Stimulated activated naive CD4-positive, alpha-beta T cell (primary cell): ENCODE data around the gene PLEKHA8.

ENCODE experiments used
- DNase-seq, 6 experiments: peaks; one replicate each; lab custom pipeline; 2025; lab: John Stamatoyannopoulos, UW

PLEKHA8 gene

DNA sequence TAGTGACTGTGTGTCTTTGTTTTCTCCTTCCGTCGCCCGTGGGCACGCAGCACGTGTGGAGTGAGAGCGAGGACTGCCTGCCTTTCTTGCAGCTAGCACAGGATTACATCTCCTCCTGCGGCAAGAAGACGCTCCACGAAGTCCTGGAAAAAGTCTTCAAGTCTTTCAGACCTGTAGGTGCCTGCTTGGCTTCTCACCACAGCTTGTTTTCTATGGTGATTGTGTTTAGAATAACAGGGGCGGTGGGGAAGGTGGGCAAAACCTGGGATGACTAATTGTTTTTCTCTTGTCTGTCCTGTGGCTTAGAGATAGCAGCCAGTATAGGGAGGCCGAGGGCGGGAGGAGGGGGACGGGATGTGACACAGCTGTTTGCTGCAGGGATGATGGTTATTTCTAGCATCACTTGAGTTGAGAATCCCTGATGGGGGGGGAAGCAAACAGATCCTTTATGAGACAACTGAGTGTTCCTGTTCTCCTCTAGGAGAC, 118.0 kb downstream of the PLEKHA8 start:
- no peak for DNase-seq

DNA sequence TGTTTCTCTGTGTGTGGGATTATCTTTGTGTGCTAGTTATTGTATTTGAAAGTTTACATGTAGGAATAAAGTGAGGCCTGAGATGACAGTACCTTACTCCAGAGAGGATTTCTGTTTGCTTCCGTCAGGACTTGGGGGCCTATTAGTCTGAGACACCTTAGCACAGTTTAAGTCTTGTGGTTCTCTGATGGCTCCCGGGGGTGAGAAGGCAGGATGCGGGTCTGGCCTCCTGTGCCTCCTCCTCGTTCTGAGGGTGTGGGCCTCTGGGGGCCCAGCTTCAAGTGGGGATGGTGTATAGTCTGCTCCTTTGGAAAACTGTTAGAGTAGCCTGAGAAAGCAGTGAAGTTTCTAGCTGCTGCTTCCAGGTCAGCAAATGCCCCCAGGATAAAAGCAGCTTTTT, 119.0 kb downstream of the PLEKHA8 start:
- no peak for DNase-seq

DNA sequence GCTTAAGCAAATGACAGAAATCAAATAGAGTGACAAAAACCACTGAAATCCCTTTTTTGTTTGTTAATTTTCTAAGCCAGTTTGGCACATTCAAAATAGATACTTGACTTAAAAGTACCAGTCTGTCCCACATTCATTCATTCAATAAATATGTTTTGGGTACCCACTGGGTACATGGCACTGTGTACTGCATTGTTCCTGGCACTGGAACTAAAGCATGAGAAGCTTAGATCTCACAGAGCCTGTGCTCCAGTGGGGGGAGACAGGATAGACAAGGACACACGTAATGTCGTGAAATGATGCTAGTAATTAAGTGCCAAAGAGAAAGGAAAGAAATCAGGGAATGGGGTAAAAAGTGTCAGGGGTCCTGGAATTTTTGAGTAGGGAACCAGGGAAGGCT, 119.6 kb downstream of the PLEKHA8 start:
- DNase-seq = no peak

DNA sequence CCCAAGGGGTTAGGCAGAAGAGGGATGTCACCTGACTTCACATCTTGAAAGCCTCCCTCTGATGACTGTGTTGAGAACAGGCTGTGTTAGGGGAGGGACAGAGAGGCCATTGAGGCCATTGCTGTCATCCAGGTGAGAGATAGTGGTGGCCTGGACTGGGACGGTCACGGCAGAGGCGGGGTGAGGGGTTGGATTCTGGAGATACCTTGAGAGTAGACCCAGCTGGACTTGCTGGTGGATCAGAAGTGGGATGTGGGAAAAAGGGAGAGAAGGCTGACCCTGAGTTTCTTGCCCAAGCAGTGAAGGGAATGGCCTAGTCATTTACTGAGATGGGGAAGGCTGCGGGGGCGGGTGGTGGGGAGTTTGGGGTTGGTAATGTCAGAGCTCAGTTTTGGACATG, 120.2 kb downstream of the PLEKHA8 start:
- no peak for DNase-seq

DNA sequence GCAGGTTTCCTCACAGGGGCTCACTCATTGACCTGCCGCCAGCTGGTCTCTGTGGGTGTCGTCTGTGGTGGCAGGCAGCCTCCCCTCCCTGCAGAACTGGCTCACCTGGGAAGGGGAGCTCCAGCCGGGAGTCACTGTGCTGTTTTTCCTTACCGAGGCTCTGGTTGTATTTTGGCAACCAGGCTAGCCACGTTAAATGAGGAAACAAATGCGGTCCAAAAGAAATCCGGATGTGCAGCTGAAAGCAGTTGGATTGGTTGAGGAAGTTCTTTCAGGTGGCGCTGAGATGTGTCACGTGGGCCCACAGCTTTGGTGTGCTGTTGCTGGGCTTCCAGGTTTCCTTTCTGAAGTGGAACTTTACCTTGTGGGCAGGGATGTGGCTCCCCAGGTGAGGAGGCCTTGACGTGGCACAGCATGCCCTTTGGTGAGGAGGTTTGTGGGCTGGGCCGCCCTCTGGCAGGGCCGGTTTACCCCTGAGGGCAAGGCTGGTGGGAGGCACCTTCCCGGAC, 120.8 kb downstream of the PLEKHA8 start:
- peak; percentile 24 to 72 (median 53) for DNase-seq

DNA sequence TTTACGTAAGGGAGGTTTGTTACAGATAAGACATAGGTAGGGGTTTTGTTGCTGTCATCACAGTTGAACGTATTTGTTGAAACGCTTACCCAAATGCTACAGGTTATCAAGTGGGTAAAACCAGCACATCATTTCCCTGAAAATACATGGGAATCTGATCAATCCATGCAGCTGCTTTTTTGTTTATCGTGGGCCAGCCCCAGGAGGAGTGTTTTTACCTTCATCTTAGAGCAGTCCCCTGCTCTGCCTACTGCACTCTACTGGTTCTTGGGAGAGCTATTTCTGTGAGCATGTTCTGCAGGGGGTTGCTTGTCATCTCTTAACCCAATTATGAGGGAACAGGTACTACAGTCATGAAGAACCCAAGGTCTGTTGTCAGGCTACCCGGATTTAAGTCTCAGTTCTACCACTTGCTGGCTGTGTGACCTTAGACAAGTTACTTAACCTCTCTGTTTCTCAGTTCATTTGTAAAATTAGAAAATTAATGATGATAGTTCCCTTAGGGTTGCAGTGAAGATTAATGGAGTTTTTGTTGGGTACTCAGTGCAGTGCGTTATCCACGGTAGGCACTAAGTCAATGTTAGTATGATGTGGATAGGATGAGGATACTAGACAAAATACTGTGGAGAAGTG, 121.5 kb downstream of the PLEKHA8 start:
- DNase-seq = no peak

DNA sequence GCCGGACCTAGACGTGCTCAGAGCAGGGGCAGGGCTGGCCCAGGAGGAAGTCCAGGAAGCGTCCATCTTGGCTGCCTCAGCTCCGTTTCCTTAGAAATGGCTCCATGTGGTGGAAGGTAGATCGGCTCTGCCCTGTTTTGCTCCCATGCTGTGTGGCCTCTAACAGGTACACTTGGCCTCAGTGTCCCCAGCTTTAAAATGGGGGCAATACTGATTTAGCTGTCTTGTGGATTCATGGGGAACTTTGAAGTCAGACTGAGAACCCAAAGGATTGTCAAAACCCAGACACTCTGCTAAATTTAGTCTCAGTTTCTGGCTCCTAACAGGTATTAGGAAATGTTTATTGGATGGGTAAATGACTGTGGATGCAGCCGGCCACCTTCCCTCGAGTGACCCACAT, 122.5 kb downstream of the PLEKHA8 start:
- DNase-seq = no peak

DNA sequence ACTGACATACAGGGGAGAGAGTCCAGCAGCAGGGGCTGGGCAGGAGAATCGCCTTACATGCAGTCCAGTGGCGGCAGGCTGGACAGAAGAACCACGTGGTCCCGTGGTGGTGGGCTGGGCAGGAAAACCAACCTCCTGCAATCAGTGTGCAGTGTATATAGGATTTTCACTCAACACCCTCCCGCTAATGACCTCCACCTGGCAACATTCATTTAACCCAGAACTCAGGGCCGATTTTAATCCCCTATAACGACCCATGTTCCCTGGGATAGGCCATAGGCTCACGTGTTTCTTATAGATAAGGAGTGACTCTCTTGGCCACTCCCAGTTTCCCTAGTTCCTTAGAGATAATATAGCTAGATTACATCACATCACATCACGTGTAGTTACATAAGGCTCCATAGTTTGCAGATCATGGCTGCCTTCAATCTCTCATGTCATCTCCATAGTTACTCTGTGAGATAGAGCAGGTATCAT, 125.9 kb downstream of the PLEKHA8 start:
- DNase-seq = no peak

DNA sequence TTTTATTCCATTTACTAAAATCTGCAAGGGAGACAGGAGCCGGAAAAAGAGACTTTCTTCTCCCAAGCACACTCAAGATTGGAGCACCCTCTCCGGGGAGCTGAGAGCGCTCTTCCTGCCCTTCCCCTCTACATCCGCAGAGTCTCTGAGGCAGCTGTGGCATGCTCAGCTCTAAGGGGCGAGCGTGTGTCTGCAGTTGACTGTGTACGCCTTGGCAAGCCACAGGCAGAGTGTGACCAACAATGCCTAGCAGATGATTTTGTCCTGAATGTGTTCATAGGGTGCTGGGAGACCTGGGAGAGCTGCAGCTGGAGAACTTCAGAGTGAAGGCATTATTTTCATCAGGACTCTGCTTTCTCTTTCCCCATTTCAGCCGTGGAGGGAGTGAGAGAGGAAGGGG, 127.3 kb downstream of the PLEKHA8 start:
- no peak for DNase-seq

DNA sequence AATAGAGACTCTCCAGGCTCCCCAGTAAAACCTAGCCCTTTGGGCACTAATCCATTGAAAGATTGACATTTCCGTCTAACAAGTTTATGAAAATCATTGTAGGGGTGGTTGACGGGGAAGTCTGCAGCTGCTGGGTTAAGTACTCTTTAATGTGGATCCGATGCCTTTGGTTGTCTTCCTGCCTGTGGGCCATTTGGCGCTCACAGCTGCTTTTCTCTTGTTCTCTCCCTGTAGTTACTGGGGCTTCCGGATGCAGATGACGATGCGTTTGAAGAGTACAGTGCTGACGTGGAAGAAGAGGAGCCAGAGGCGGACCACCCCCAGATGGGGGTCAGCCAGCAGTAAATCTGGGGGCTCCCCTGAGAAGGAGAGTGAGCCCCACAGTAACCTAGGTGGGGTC, 129.0 kb downstream of the PLEKHA8 start:
- DNase-seq = peak in 4 of 6 experiments; percentile 25 to 67 (median 64)

DNA sequence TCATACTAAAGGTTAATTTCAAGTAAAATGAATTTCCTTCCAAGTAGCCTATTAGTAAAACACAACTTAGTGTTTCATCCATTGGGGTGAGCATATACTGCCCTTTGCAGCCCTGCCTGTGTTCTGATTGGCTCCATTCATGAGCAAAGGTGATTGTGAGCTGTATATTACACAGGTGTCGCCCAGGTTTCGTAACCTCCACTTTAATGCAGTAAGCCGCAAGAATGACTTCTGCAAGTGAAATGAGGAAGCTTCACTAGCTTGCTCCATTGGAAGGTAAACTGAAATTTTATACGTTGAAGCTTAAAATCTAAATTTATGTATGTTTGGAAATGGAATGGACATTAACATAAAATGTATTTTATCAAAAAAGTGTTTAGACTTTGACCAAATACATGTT, 131.0 kb downstream of the PLEKHA8 start:
- DNase-seq = no peak

DNA sequence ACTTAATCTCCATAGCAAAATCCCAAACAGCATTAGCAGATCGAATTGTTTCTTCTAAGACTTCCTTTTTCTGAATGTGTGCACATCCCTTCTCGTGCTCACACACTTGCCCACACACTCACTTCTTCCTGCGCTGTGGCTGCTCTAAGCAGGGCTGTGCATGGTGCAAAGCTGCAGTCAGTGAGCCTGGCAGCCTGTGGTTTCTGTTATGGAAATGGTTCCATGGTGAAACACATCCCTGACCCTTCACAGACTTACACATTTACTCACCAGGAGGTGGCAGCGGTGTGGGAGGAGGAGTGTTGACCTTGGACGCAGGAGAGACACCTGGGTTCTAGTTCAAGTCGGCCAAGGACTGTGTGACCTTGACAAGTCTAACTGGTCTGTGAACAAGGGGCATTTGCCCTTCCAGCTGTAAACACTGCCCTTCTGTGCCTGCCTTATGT, 131.5 kb downstream of the PLEKHA8 start:
- DNase-seq = no peak

DNA sequence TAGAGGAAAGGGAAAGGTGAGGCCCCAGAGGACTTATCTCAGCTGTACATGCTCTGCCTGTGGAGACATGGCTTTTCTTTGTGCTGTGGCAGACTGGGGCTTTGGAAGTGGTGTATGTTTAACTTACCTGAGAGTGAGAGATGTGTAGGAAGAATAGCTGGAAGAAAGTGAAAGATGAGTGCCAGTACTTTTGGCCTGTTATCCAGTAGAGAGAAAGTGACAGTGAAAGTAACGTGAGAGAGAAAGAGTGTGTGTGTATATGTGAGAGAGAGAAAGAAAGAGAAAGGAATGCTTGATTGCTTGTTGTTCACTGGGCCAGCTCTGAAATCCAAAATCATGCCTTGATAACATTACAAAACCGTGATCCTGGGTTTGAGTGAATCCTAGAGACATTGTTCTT, 132.1 kb downstream of the PLEKHA8 start:
- DNase-seq = no peak

DNA sequence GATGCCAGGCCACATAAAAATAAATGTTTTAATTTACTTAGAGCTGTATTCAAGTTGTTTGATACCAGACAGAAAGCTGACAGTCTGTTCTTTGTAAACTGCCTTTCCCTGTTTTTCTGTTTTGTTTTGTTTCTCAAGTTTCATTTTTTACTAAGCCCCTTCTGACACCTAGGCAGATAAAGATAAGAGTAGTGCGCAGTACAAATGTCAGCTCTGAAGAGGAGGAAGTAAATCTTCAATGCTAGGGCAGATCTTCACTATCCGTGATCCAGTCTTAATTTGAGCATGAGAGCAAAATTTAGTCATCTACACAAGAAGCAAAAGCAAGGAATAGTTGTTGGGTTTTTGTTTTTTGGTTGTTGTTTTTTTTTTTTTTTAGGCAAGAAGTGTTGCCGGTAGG, 133.9 kb downstream of the PLEKHA8 start:
- peak in 1 of 6 experiments; percentile 12 for DNase-seq

DNA sequence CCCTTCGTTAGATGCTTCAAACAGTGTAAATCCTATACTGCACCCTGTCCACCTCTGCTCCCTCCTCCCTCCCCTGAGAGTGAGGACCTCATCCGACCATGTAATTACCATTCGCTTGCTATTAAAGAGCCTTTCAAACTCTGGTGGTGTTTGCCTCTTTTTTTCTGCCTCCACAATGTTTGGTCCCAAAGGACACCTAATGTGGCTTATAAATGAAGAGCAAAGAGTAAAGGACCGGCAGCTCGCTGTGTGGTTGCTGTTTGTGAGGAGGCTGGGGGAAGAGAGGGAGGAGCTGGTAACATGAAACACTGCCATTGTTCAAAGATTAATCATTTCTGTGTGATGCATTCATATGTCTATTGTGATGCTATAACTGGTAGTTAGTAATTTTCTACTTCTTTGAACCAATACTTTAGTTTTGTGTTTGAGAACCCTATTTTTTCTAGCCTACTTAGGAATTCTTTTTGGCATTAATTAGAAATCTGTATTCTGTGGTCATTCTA, 134.5 kb downstream of the PLEKHA8 start:
- peak in 3 of 6 experiments; percentile 5 to 19 (median 15) for DNase-seq

DNA sequence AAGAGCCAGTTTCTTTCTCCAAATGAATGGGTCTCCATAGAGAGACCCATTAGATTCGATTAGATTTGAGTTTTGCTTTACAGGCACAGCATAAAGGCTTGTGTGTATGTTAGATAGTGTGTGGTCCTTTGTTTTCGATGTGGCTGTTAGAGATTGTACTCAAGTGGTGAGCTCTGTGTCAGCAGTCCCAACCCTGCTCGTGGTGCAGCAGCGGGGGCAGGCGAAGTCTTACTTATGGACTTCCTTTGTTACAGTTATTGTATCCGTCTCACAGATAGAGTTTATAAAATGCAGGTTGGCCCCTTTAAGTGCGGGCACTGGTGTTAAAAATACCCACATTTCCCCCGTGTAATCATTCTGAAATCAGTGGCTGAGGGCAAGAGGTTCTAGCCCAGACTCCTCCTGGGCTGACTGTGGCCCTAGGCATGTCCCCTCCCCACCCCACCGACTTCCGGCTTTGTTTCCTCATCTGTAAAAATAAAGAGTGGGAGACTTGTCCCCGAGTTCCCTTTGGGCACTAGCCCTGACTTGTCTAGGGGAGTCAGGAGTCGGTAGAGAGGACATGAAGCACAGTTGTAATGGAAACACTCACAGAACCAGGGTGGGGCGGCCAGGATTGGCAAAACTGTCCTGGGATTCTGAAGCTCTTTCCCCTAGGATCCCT, 135.2 kb downstream of the PLEKHA8 start:
- DNase-seq = no peak

DNA sequence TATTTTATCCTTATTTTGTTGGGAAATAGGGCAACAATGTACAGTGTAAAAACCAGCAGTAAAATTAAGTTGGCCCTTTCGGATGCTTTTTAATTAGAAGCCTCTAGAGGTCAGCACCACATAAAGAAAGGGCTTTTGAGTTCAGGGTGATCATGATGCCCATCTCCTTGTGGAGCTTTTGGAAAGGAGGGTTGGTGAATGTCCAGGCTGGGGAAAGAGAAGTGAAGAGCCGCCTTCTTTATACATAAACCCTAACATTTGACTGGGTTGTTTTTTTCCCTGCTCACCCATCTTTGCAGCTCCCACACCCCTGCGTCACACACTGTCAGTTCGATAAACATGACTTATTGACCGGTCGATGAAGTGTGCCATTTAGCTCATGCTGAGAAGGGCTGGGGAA, 136.4 kb downstream of the PLEKHA8 start:
- DNase-seq = peak in 1 of 6 experiments; percentile 2

DNA sequence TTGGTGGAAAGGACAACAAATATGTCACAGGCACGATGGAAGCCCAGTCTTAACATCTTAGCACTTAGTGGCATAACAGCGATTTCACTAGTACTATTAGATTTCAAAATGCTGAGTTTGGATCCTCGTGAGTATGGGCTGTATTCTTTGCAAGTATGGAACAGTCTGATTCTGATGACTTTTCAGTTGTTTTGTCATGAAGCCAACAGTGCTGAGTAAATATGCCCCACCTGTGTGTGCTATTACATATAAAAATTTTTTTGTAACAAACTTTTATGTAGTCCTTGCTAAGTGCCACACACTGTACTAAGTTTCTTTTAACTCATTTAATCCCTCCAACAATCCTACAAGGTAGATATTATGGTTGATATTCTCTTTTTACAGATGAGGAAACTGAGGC, 137.4 kb downstream of the PLEKHA8 start:
- no peak for DNase-seq

DNA sequence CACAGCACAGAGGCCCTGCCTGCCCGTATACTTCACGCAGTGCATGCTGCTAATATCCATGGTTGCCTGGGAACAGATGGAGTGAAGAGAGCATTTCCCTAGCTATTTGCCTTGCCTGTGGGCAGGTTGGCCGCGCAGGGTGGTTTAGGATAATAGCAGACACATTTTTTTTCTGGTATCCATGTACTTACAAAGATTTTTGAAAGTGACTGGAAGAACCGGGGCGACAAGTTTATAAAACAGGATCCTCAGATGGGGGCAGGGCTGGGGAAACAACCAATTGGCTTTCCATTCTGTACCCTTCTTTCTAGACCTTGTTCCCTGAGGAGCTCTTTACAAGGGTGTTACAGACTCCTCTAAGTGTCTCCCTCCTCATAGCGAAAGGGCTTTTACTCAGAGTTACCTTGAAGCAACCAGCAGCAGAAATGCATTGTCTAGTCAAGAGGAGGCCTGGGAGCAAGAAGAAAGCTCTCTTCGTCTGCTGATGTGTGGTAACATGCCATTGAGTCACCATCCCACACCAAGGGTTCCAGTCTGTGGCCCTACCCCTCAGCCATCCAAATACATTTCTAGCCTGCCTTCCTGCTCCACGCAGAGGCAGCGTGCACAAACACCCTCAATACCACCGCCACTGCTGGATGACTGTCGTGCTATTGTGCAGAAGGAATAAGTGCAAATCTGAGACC, 138.1 kb downstream of the PLEKHA8 start:
- DNase-seq = no peak

DNA sequence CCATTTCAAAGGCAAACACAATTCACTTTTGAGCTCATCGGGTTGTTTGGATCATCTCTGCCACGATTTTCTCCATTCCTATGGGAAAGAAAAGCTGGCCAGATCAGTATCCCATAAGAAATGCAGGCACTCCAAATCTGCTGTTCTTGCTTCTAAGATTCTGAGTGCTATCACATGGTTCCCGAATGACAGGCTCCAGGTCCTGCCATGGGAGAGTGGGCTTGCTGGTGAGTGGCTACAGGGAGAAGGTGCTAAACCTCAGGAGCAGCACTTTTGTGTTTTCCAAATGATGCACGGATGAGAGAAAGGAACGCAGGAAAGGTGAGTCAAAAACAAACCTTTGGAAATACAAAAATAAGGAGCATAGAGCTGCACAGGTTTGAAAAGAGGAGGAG, 138.6 kb downstream of the PLEKHA8 start:
- DNase-seq = no peak

DNA sequence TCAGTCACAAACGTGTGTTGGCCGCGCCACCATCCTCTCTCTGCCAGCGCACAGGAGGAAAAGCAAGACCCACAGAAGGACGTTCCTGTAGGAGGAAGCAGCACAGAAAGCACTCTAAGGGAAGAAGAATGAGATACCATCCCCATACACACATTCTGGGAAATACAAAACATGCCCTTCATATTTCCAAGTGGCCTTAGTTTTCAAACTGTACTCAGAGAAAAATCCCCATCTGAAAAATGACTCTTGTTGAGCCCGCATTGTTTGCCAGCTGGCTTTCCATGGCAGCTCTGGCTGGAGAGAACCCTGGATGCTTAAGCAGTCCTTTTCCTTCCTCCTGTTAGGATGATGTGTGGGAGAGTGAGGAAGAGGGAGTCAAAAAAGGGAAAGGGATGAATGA, 139.7 kb downstream of the PLEKHA8 start:
- DNase-seq = no peak

DNA sequence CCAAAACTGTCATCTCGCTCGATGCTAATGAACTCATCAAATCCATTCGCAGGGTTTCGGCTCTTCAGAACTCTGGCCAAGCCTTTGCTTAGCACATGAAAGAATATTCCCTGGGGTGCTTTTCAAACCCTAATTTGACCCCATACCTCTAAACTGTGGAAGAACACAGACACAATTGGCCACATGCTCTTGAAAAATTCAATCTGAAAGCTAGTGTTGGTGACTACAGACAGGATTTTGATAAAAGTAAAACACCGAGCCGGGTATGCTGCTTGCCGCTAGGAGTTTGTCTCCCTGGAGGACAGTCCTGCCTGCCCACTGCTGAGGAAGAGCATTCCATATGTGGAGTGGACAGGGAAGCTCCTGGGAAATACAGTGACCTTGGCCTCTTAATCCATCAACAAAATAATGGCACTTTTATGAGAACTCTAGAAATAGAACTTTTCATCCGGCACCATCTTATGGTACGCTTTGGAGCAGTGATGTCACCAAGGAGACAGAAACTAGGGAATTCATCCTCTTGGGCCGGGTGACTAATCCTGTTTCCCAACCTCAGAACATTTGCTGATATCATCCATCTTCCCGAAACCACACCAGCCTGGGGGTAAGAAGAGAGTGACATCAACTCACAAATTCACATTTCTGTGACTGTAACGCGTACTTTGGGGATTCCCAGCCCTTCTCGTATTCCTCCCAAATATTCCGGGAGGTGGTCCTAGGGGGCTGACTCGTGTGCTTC, 140.8 kb downstream of the PLEKHA8 start:
- no peak for DNase-seq
